NCI-H2171 treated with DMSO at 0.1 percent for 48 hours (cell line): ENCODE measurements around the gene DZANK1.
"Not testable (repeated sequence)": the region's sequence is repeated elsewhere in the genome, so short reads cannot be mapped to it uniquely, and the experiment has no call there.

Experiments
- DNase-seq: peaks from one replicate; lab custom pipeline; 2025; lab: John Stamatoyannopoulos, UW

Gene DZANK1

GRCh38 chr20:18436847-18437246 is 30.0 kb downstream of the DZANK1 start:
- DNase-seq: no peak

DNA sequence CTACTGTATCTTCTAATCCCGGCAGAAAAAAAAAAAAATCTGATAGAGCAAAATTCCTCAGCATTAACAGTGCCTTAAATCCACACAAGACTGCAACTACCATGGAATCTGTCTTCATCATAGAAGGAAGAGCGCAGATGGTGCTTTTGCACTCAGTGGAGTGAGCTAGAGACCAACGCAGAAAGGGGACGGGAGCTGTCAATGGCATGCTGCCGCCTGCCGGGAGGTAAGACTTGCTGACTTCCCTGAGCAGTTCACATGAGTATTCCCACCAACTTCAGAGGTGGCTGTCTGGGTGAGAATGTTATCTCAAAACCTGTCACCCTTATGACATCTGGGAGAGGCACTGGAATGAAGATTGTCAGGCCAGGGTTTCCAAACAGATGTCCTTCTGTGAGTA is 35.6 kb downstream of the DZANK1 start:
- no peak for DNase-seq

DNA sequence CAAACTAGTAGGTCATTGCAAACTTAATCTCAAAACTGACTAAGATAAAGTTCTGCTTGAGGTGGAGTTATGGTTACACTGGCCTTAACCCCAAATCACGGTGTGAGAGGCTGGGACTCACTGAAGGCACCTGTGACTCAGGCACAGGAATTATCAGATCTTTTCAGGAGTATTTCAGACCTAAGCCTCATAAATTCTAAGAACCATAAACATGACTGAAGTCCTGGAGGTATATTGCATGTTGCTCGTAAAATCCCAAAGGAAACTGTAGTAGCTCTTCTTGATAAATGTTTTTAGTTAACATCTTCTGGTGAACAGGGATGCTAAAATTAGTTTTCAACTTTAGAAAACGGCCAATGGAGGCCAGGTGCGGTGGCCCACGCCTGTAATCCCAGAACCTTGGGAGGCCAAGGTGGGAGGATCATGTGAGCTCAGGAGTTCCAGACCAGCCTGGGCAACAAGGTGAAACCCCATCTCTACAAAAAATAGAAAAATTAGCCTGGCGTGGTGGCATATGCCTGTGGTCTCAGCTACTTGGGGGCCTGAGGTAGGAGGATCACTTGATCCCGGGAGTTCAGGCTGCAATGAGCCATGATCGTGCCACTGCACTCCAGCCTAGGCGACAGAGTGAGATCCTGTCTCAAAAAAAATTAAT is 36.5 kb downstream of the DZANK1 start:
- DNase-seq: no peak

GRCh38 chr20:18428490-18429173 is 38.2 kb downstream of the DZANK1 start:
- no peak for DNase-seq

- DNase-seq: no peak
These were observed 39.6 kb downstream of the DZANK1 start for GRCh38 chr20:18427214-18427613.

DNA sequence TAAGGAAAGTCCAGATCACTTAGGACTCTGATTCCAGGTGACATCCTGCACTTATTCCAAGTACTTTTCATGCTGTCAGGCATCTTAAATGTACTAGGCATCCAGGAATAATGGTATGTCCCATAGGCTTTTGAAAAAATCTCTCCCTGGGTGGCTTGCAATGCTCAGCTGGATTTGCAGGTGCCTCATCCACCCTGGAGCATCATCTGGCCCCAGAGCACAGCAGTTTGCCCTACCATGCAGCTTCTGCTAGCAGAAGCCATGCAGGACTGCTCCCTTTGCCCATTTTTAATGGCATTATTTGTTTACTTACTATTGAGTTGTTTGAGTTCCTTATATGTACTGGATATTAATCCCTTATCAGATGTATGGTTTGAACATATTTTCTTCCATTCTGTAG is 45.2 kb downstream of the DZANK1 start:
- no peak for DNase-seq

GRCh38 chr20:18416486-18416885 is 50.3 kb downstream of the DZANK1 start:
- no peak for DNase-seq

GRCh38 chr20:18414140-18414539 is 52.7 kb downstream of the DZANK1 start:
- no peak for DNase-seq

DNA sequence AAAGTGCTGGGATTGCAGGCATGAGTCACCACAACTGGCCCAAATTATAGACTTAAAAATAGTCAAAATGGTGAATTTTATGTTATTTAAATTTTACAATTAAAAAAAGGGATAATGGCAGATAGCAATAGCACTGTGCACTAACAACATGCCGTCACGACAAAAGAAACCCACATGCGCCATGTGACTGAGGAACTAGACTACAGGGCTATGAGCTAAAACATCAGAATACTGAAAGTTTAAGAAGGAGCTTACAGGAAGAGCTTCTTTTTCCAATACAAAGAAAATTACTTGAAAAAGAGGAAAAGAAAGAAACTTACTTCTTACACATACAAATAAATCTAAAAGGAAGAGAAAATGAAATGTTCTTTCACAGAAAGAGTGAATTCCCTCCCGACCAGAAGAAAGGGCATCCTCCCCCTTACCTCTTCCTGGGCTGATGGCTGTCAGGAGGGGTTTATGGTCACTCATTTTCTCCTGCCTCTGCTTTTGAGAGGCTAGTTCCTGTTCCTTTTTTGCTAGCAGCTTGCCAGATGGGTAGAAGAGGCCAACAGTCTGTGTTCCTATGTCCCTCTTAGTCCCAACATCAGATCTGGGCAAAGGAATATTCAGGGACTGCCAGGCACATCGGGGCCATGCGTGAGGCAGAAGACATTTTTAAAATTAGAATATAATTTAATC is 54.5 kb downstream of the DZANK1 start:
- DNase-seq: no peak

DNA sequence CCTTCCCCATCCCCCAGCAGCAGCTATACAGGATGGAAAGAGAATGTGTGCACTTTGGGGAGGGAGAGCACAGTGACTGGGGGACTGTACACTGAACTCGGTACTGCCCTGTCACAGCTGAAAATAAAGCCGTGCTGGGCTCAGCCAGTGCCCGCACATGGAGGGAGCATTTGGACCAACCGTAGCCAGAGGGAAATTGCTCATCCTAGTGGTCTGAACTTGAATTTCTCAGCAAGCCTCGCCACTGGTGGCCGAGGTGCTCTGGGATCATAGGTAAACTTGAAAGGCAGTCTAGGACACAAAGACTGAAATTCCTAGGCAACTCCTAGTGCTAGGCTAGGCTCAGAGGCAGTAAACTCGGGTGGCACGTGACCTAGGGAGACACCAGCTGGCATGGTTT is 61.0 kb downstream of the DZANK1 start:
- no peak for DNase-seq

DNA sequence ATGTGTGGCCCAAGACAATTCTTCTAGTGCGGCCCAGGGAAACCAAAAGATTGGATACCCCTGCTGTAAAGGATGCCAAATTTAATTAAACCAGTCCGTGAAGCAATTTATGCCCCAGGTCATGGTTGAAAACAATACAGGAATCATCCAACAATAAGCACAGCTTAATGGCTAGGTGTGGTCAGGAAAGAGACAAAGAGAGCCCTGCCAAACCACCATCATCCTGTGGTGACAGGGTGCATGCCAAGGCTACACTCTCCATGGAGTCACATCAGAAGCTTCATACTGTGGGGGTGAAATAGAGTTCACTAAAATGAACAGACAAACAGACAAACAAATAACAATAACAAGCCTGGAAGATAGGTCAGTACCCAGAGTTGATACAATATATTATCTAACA is 62.7 kb downstream of the DZANK1 start:
- no peak for DNase-seq

DNA sequence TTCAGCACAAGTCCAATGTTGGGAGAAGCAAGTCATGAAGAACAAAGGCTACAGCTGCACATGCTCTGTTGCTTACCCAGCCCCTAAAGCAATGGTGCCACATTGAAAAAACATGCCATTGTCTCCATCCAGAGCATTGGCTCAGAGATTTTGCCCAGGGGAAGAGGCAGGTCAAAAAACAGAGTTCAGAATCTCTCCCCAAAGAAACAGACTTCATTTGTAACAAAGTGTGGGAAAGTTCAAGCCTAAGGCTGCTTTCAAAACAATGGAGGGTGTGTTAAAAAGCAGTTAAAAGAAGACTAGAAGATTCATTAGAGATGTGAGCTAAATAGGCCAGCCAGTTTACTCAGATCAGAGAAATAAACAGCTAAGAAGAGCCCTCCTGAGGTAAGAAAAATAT is 63.6 kb downstream of the DZANK1 start:
- DNase-seq: no peak

- no peak for DNase-seq
These were observed 65.5 kb downstream of the DZANK1 start for GRCh38 chr20:18401305-18401704.

DNA sequence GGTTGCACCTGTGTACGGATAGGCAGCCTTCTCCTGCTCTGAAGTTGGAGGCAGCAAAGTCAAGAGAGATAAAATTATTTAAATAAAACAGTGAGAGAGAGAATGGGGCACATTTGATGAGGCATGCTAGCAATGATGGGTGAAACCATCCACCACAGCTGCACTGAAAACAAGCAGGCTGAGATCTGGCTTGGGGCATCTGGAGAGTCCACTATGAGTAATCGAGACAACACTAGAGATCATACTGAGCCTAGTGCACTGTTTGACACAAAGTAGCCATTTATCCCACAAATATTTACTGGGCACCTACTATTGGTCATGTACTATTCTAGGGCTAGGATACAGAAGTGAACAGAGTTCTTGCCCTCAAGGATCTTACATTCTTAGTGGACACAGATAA is 66.4 kb downstream of the DZANK1 start:
- DNase-seq: no peak

DNA sequence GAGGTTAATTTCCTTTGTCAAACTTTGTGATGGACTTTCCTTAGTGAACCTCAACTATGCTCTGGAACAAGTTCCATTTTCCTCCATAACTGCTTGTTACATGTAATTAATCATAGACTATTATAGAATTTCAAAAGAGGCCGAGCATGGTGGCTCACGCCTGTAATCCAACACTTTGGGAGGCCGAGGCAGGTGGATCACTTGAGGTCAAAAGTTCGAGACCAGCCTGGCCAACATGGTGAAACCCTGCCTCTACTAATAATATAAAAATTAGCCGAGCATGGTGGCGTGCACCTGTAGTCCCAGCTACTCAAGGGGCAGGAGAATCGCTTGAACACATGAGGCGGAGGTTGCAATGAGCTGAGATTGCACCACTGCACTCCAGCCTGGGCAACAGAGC is 68.1 kb downstream of the DZANK1 start:
- not testable (repeated sequence) for DNase-seq

- no peak for DNase-seq
These were observed 69.8 kb downstream of the DZANK1 start for GRCh38 chr20:18397030-18397429.

DNA sequence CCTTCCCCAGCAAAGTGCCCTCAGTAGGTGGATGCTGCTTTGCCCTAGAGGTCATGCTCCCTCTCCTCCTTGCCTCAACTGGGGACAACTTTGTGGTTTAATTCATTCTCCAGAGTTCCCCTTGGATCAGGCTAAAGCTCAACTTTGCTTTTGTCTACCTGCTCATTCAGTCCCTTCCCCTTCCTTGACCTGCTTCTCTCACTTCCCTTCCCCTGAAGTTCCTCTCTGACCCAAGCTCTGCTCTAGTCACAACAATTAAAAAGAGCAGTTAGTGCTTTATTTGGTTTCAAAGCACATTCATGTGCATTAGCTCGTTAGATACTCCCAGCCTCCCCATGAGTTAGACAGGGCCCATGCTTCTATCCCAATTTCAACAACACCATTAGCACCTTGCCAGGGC is 71.3 kb downstream of the DZANK1 start:
- DNase-seq: no peak

DNA sequence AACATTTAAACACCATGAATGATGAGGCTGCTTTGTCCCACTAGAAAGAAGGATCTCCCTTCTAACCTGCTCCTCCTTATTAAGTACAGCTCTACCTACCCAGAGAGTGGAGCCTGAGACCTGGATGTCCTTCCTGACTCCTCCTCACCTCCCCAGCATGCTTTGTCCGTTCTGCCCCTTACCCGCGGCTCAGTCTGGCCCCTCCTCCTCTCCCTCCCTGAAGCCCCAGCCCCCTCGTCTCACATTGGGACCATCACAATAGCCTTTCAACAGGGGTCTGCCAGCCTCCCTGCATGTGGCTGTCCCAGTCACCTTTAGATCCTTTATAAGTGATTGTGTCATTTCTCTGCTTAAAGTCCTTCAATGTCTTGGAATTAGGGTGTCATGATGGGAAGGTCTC is 72.5 kb downstream of the DZANK1 start:
- DNase-seq: no peak

- DNase-seq: no peak
These were observed 75.1 kb downstream of the DZANK1 start for GRCh38 chr20:18391686-18392085.

GRCh38 chr20:18390201-18390600 is 76.6 kb downstream of the DZANK1 start:
- no peak for DNase-seq

DNA sequence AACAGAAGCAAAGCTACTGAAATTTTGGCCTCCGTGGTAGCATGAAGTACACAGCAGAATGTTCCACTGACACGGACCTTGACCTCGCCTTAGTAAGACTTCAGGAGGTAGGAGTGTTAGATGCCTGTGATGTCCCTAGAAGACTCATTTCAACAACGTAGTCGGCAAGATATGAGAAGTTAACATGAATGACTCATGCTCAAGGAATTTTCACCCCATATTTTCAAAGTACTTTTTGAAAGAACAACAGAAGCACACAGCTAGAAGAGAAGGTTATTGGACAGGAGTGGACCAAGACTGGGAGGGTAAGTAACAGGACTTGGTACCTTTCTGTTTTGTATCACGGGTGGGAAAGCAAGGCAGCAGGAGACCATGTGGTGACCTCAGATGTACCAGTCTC is 78.0 kb downstream of the DZANK1 start:
- DNase-seq: no peak

DNA sequence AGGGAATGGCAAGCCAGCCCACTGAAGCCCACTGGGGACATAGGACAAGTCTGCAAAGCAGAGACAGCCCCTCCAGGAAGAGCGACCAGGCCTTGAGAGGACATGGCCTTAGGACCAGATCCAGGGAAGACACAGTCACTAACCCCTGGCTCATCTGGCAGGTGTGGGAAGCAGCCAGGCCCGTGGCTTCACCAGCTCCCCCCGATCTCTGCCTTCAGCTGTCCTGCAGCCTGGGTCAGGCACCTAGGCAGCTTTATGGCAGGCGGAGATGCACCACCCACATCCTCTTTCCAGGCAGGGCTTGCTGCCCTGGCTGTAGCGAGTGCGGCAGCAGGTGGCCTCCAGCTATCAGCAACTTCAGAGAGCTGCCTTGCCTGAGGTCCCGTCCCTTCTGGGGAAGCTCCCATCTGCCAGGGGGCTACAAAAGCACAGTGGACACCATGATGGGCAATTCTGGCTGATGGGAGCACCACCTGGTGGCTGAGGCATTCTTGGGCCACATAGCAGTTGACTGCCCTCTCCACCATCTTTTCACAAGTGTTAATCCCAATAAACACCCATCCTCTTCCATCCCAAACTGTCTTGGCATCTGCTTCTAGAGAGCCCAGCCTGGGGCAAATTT is 85.8 kb downstream of the DZANK1 start:
- DNase-seq: no peak

- DNase-seq: peak; percentile 12
These were observed 88.8 kb downstream of the DZANK1 start for GRCh38 chr20:18377896-18378481.
